AML-193 (cell line): ENCODE results near the gene GCNT4.

ENCODE experiments used
- DNase-seq, 2 experiments: peaks; one replicate each; lab custom pipeline; 2025; lab: John Stamatoyannopoulos, UW

GCNT4 gene

DNA sequence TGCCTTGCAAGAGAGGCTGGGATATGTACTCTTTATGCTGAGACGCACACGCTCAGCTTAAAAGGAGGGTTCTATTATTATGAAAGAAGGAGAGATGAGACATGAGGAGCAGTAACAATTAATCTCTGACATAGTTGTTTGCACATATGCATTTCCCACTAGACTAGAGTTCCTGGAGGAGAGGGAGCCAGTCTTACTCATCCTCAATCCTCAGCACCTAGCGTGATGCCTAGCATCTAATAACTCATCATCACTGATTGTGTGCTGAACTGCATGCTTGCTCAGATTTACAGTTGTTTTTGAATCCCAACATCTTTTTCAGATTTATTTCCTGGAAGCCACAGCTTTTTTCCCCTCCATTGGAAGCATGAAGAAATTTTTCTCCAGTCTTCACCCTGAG, 35.5 kb downstream of the GCNT4 start:
- no peak for DNase-seq

DNA sequence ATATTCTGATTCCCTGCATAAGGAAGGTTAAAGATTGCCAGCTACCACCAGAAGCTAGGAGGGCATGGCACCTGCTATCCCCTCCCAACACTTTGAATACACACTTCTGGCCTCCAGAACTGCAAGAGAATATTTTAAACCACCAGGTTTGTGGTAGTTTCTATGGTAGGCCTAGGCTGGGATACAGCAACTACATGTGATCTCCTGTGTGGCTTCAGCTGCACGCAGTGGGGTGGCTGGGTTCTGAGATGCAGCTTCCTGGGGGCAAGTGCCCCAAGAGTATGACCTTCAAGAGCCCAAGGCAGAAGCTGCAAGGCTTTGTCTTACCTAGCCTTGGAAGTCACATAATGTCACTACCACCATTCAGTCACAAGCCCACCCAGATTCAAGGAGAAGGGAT, 39.6 kb downstream of the GCNT4 start:
- DNase-seq, result no peak

DNA sequence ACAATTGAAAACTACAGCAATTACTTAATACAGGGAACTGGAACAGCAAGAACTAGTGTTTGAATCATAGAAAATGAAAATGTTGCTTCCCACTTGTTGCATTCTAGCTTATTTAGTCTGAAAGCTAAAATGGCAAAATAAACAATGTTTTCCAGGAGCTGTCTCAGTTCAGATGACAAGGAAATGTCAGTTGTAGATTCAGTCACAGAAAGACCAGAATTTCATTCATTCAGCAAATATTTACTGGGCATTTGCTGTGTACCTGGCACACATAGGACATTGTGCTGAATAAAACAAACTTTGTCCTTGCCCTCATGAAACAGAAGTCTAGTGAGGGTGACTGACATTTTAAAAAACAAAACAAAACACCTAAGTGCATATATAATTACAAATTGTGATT, 41.5 kb downstream of the GCNT4 start:
- DNase-seq, result no peak

DNA sequence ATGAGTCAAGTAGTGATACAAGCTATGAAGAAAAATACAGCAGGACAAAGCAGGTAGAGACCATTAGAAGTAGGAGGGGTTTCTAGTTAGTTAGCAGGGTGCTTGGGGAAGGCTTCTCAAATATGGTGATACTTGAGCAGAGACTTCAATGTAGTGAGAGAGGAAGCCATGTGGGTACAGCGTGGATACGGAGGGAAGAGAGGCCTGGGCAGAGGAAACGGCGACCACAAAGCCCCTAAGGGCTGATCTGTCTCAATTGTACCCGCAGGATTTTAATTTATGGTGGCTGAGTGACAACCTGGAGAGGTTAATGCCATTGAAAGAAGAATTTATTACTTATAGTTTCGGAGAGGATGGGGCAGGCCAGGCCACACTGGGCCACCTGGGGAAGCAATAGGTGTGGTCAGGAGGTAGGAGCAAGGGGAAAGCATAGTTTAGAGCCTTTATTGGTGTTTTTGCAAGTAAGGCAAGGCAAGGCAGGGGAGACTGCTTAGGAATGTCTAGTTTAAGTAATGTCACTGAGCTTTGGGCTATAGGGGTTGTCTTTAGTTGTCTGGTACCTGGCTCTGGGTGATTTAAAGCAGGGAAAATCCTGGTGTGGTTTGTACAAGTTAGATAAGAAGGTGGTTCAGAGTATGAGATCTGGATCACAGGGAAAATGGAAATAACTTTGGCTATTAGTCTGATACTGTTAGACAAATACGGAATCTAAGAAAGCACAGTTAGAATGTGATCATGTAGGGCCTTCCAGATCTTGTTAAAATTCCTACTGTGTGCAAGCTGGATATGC, 42.6 kb downstream of the GCNT4 start:
- no peak for DNase-seq

DNA sequence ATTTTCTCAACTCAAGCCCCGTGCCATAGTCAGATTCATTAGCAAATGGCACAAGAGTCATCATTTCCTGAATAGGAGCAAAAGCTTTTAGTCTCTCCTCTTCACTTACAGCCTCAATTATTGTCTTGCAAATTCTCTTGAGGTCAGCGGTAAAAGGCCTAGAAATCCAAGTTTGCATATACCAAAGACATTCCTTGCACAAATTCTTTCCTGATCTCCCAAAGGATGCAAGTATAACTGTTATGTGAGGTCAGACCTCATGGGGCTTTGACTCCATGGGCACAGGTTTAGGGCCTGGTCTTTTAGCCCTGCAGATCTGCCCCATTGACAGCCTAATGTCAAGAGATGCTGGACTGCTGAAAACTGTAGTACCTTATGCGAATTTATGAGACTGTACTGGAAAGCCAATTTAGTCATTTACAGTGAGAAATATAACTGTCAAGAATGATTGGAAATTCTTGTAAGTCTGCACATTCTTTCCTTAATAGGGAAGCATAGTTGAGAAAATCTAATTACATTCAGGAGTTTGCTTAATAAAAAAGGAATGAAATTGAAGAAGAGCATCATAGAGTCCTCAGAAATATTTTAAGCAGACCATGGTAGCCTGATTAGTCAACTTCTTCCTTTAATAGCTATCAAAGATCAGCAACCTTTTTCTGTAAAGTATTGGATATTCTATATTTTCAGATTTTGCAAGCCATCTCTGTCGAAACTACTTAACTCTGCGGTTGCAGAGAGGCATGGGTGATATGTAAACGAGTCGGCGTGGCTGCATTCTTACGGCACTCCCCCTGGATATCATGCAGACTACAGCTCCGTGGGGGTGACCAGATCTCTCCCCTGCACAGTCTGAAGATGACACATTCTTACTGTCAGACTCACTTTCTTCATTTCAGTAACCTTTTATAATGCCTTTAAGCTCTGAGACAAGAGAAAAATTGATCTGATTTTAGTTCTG, 45.2 kb downstream of the GCNT4 start:
- DNase-seq, result no peak

DNA sequence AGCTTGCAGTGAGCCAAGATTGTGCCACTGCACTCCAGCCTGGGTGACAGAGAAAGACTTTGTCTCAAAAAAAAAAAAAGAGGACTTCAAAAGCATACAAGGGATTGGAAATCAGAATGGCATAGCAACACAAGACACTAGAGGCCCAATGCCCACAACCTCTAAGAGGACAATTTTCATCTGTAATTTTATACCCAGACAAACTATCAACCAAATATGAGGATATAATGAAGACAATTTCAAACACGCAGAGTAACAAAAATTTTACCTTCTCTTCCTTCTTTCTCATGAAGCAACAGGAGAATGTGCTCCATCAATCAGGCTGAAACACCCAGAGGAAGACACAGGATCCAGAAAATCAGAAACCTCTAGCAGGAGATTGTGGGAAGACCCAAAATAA, 46.8 kb downstream of the GCNT4 start:
- DNase-seq, result no peak
